Stimulated activated CD8-positive, alpha-beta memory T cell treated with anti-CD3 and anti-CD28 coated beads, Interleukin-4, amount 100 ng/mL, for 4 hours (primary cell): ENCODE measurements around the gene MS4A15.
"Not testable (repeated sequence)": the region's sequence is repeated elsewhere in the genome, so short reads cannot be mapped to it uniquely, and the experiment has no call there.

ENCODE experiments used
- DNase-seq, 2 donors: peaks; one replicate each; pipeline ENCODE4 v3.0.0-alpha.2; 2020; ENCODE audit warnings: low read depth in 2 of 2, low spot score in 1 of 2

The MS4A15 gene

GRCh38 chr11:60801194-60801593 lies 44.5 kb downstream of the MS4A15 start:
- DNase-seq, result no peak

GRCh38 chr11:60803273-60803936 lies 46.7 kb downstream of the MS4A15 start:
- no peak for DNase-seq

GRCh38 chr11:60809249-60809648 lies 52.6 kb downstream of the MS4A15 start:
- no peak for DNase-seq

- no peak for DNase-seq
Observed at GRCh38 chr11:60809691-60810090, 53.0 kb downstream of the MS4A15 start.

- no peak for DNase-seq
Observed at GRCh38 chr11:60810151-60810550, 53.5 kb downstream of the MS4A15 start.

- no peak for DNase-seq
Observed at GRCh38 chr11:60810569-60810968, 53.9 kb downstream of the MS4A15 start.

- DNase-seq, result no peak
Observed at GRCh38 chr11:60813324-60813723, 56.7 kb downstream of the MS4A15 start.

- DNase-seq, result no peak
Observed at GRCh38 chr11:60814112-60814511, 57.4 kb downstream of the MS4A15 start.

GRCh38 chr11:60816590-60817157 lies 60.0 kb downstream of the MS4A15 start:
- DNase-seq, result no peak

- no peak for DNase-seq
Observed at GRCh38 chr11:60818057-60818456, 61.4 kb downstream of the MS4A15 start.

GRCh38 chr11:60821827-60822599 lies 65.3 kb downstream of the MS4A15 start:
- DNase-seq, result no peak

- not testable (repeated sequence) for DNase-seq
Observed at GRCh38 chr11:60823745-60824306, 67.2 kb downstream of the MS4A15 start.

- DNase-seq, result no peak
Observed at GRCh38 chr11:60825118-60825517, 68.5 kb downstream of the MS4A15 start.

GRCh38 chr11:60825790-60826189 lies 69.1 kb downstream of the MS4A15 start:
- DNase-seq, result no peak
